ENCODE data around the gene FUNDC1.
"Not testable (repeated sequence)": the region's sequence is repeated elsewhere in the genome, so short reads cannot be mapped to it uniquely, and the experiment has no call there.

The FUNDC1 gene

GRCh38 chrX:44542567-44543325 lies at the start of gene FUNDC1:
Gene FUNDC1, minus strand, starts transcription at chrX:44542859. Its CDS starts 27 bp downstream, at chrX:44542832.
- peak; percentile 88 for DNase-seq (ENCODE audit: low read depth)

- DNase-seq (ENCODE audit: low read depth) = no peak
These were observed 43.2 kb upstream of the FUNDC1 start for GRCh38 chrX:44585866-44586265.

- DNase-seq (ENCODE audit: low read depth) = peak; percentile 2
These were observed 37.8 kb upstream of the FUNDC1 start for GRCh38 chrX:44580466-44580865.

- no peak for DNase-seq (ENCODE audit: low read depth)
These were observed 29.8 kb upstream of the FUNDC1 start for GRCh38 chrX:44572340-44572938.

GRCh38 chrX:44570522-44570921 lies 27.9 kb upstream of the FUNDC1 start:
- DNase-seq (ENCODE audit: low read depth) = no peak

- no peak for DNase-seq (ENCODE audit: low read depth)
These were observed 26.5 kb upstream of the FUNDC1 start for GRCh38 chrX:44569122-44569521.

GRCh38 chrX:44568196-44568595 lies 25.5 kb upstream of the FUNDC1 start:
- DNase-seq (ENCODE audit: low read depth) = no peak

GRCh38 chrX:44561896-44562295 lies 19.2 kb upstream of the FUNDC1 start:
- DNase-seq (ENCODE audit: low read depth) = not testable (repeated sequence)

GRCh38 chrX:44550563-44550962 lies 7.9 kb upstream of the FUNDC1 start:
- DNase-seq (ENCODE audit: low read depth) = no peak

- DNase-seq (ENCODE audit: low read depth) = not testable (repeated sequence)
These were observed 2.8 kb upstream of the FUNDC1 start for GRCh38 chrX:44545454-44545853.

- no peak for DNase-seq (ENCODE audit: low read depth)
These were observed 1.4 kb upstream of the FUNDC1 start for GRCh38 chrX:44544036-44544435.

GRCh38 chrX:44536198-44536597 lies 6.5 kb downstream of the FUNDC1 start:
- DNase-seq (ENCODE audit: low read depth) = no peak

- no peak for DNase-seq (ENCODE audit: low read depth)
These were observed 13.3 kb downstream of the FUNDC1 start for GRCh38 chrX:44529310-44529709.

- no peak for DNase-seq (ENCODE audit: low read depth)
These were observed 28.4 kb downstream of the FUNDC1 start for GRCh38 chrX:44514272-44514671.

- no peak for DNase-seq (ENCODE audit: low read depth)
These were observed 35.4 kb downstream of the FUNDC1 start for GRCh38 chrX:44507292-44507691.

- DNase-seq (ENCODE audit: low read depth) = no peak
These were observed 36.0 kb downstream of the FUNDC1 start for GRCh38 chrX:44506678-44507077.

GRCh38 chrX:44503560-44503959 lies 39.1 kb downstream of the FUNDC1 start:
- DNase-seq (ENCODE audit: low read depth) = no peak

GRCh38 chrX:44495091-44495490 lies 47.6 kb downstream of the FUNDC1 start:
- DNase-seq (ENCODE audit: low read depth) = no peak

GRCh38 chrX:44494357-44494756 lies 48.3 kb downstream of the FUNDC1 start:
- no peak for DNase-seq (ENCODE audit: low read depth)

- DNase-seq (ENCODE audit: low read depth) = no peak
These were observed 53.1 kb downstream of the FUNDC1 start for GRCh38 chrX:44489515-44489914.

GRCh38 chrX:44484607-44485146 lies 58.0 kb downstream of the FUNDC1 start:
- DNase-seq (ENCODE audit: low read depth) = no peak

GRCh38 chrX:44483965-44484606 lies 58.6 kb downstream of the FUNDC1 start:
- DNase-seq (ENCODE audit: low read depth) = no peak

- DNase-seq (ENCODE audit: low read depth) = no peak
These were observed 60.1 kb downstream of the FUNDC1 start for GRCh38 chrX:44482575-44482974.
